GM18870 (cell line): ENCODE results near the gene TRIM38.
"Not testable (repeated sequence)": the region's sequence is repeated elsewhere in the genome, so short reads cannot be mapped to it uniquely, and the experiment has no call there.

ENCODE experiments used
- ATAC-seq: cut with Tn5 transposase; IDR thresholded peaks from one replicate; pipeline ENCODE4 v1.9.1; 2021; ENCODE audit warnings: moderate library complexity; ENCODE audit not compliant: unreplicated experiment

The TRIM38 gene

GRCh38 chr6:25966711-25967110 lies 4.1 kb downstream of the TRIM38 start:
- no peak for ATAC-seq

- no peak for ATAC-seq
Observed at GRCh38 chr6:25968769-25969168, 6.2 kb downstream of the TRIM38 start.

- no peak for ATAC-seq
Observed at GRCh38 chr6:25971187-25971821, 8.7 kb downstream of the TRIM38 start.

GRCh38 chr6:25972128-25972527 lies 9.5 kb downstream of the TRIM38 start:
- ATAC-seq, result no peak

- no peak for ATAC-seq
Observed at GRCh38 chr6:25972902-25973301, 10.3 kb downstream of the TRIM38 start.

GRCh38 chr6:25973923-25974555 lies 11.4 kb downstream of the TRIM38 start:
- no peak for ATAC-seq

GRCh38 chr6:25975923-25976560 lies 13.4 kb downstream of the TRIM38 start:
- no peak for ATAC-seq

GRCh38 chr6:25980935-25981334 lies 18.3 kb downstream of the TRIM38 start:
- ATAC-seq, result no peak

- ATAC-seq, result no peak
Observed at GRCh38 chr6:25981568-25982263, 19.1 kb downstream of the TRIM38 start.

GRCh38 chr6:25984265-25984664 lies 21.7 kb downstream of the TRIM38 start:
- no peak for ATAC-seq

- no peak for ATAC-seq
Observed at GRCh38 chr6:25987845-25988244, 25.2 kb downstream of the TRIM38 start.

GRCh38 chr6:25990172-25990873 lies 27.7 kb downstream of the TRIM38 start:
- no peak for ATAC-seq

GRCh38 chr6:25991785-25992412 lies 29.3 kb downstream of the TRIM38 start:
- peak; percentile 17 for ATAC-seq

- ATAC-seq, result peak; percentile 65
Observed at GRCh38 chr6:25992413-25993340, 30.1 kb downstream of the TRIM38 start.

GRCh38 chr6:25993341-25993684 lies 30.7 kb downstream of the TRIM38 start:
- peak; percentile 2 for ATAC-seq

GRCh38 chr6:25995507-25995906 lies 32.9 kb downstream of the TRIM38 start:
- no peak for ATAC-seq

- no peak for ATAC-seq
Observed at GRCh38 chr6:25997921-25998320, 35.3 kb downstream of the TRIM38 start.

- no peak for ATAC-seq
Observed at GRCh38 chr6:25998379-25998778, 35.8 kb downstream of the TRIM38 start.

- ATAC-seq, result not testable (repeated sequence)
Observed at GRCh38 chr6:25999225-25999624, 36.6 kb downstream of the TRIM38 start.
